ENCODE measurements around the gene EMP1. TPM values are rescaled to one million over a fixed set of nuclear protein-coding genes. Genes with fewer than 3 reads are reported as not detected.

Gene EMP1
- total RNA-seq, 4 donors from 2014 or later, result 231 to 489 (median 258) TPM

DNA sequence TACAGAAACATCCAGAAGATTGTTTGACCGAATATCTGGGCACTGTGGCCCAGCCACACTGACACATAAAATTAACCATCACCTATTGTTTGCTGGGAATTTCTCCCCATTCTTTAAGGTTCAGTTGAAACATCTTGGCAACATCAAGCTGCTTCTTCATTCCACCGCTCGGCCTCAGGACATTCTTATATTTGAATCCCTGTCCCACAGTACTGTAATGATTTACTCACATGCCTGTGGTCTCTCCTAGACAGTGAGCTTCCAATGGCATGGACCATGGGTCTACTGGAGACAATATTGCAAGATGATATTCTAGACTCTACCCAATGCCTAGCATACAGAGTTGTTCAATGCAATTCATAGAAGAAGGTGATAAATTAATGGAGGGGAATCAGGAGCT lies 56.1 kb downstream of the EMP1 start:
- DNase-seq (ENCODE audit: low spot score in 2 of 2), result no peak
- Histone ChIP-seq H3K4me3 (no peak overlapping the region), H3K36me3 (no peaks in the 10 kb centered on the region), H3K27ac (no peak overlapping the region), H3K4me1 (peaks cover 0 to 13% (median 2%) of the 10 kb centered on the region in 4 donors), H3K27me3 (no peaks in the 10 kb centered on the region), H3K9me3 (no peaks in the 10 kb centered on the region)
- TF ChIP-seq EP300 (IDR thresholded peaks at IDR 0.05) (no peak), POLR2A (IDR thresholded peaks at IDR 0.05) (no peak)
- TF ChIP-seq, protein P1, sequence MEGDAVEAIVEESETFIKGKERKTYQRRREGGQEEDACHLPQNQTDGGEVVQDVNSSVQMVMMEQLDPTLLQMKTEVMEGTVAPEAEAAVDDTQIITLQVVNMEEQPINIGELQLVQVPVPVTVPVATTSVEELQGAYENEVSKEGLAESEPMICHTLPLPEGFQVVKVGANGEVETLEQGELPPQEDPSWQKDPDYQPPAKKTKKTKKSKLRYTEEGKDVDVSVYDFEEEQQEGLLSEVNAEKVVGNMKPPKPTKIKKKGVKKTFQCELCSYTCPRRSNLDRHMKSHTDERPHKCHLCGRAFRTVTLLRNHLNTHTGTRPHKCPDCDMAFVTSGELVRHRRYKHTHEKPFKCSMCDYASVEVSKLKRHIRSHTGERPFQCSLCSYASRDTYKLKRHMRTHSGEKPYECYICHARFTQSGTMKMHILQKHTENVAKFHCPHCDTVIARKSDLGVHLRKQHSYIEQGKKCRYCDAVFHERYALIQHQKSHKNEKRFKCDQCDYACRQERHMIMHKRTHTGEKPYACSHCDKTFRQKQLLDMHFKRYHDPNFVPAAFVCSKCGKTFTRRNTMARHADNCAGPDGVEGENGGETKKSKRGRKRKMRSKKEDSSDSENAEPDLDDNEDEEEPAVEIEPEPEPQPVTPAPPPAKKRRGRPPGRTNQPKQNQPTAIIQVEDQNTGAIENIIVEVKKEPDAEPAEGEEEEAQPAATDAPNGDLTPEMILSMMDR (IDR thresholded peaks at IDR 0.05), result no peak
- 90 to 92% methylated on average over 3 of the region's 3 CpGs for WGBS, 2 donors

DNA sequence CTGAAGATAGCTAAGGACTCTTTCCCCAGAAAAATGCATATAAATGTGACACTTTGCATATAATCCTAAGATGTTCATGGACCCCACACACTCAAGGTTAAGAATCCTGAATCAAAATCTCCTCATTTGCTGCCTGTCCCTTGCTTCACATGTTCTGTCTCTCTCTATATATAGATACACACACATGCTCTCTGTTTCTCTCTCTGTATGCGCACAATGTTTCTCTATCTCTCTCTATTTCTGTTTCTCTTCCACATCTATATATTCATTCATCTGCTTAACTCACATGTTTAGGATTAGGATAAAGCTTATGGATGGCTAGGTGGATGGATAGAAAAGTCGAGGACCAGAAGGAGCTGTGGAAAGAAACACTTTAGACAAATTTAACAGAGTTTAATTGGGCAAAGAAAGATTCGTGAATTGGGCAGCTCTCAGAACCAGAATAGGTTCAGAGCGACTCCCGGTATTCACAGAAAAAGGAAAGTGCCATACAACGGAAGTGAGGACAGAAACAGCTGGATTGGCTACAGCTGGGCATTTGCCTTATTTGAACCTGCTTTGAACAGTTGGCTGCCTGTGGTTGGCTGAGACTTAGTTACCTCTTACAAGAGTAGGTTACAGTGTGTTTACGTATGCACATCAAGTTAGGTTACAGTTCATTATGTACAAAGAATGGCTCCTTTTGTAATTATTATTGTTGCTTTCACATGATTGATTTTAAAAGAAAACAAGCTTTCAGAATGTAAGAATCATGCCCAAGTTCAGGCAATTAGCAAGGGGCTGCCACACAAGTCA lies 57.6 kb downstream of the EMP1 start:
- DNase-seq (ENCODE audit: low spot score in 2 of 2), result no peak
- Histone ChIP-seq H3K27me3 (no peaks in the 10 kb centered on the region), H3K9me3 (no peaks in the 10 kb centered on the region), H3K36me3 (no peaks in the 10 kb centered on the region), H3K27ac (no peak overlapping the region), H3K4me1 (peaks cover 0 to 13% (median 2%) of the 10 kb centered on the region in 4 donors), H3K4me3 (no peak overlapping the region)
- WGBS, 2 donors, result 77 to 78% methylated on average over 7 of the region's 7 CpGs
- TF ChIP-seq, protein P1 (IDR thresholded peaks at IDR 0.05), result no peak
- no peak for TF ChIP-seq POLR2A (IDR thresholded peaks at IDR 0.05)
- TF ChIP-seq EP300 (IDR thresholded peaks at IDR 0.05), result no peak

DNA sequence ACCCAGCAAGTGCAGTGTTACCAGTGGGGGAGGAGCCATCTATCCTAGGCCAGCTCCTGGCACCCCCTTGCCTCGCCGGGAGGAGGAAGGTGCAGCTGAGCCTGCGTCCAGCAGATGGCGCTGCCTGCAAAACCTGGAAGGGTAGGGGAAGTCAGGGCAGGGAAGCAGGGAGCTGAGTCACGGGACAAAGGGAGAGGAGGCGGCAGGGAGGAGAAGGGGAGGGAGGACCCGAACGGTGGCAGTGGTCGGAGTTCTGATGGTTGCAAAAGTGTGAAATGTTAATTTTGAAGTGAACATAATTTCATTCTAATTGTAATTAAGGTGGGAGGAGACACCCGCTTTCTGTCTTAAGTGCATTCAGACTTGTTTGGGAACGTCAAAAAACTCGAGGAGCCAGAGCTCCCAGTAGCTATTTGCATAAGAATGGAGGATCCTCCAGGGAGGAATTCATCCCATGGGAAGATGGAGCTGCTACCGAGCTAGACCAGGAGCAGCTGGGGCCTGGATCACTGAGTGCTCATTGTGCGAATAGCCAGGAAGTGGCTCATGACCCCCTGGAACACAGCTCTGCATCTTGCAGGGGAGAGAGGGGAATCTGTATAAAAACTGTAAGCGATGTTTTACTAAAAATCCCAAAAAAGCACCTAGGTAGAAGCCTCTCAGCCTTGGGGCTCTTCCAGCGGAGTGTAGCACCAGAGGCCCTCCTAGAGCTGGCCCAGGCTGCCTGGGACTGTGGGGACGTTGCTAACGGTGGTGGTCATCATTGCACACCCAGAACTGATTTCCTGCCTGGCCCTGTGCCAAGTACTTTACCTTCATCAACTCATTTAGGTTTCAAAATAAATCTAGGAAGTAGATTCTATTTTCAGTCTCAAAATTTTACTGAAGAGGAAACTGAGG lies 59.5 kb downstream of the EMP1 start:
- H3K36me3 ChIP-seq, result no peaks in the 10 kb centered on the region
- H3K9me3 ChIP-seq, result no peaks in the 10 kb centered on the region
- no peak overlapping the region for H3K27ac ChIP-seq
- H3K27me3 ChIP-seq, result no peaks in the 10 kb centered on the region
- 17 to 20% methylated on average over 18 of the region's 18 CpGs for WGBS, 2 donors
- peaks cover 0 to 13% (median 2%) of the 10 kb centered on the region in 4 donors for H3K4me1 ChIP-seq
- H3K4me3 ChIP-seq, result peak overlapping the region; percentile 9 to 43 (median 18)
- DNase-seq (ENCODE audit: low spot score in 2 of 2), result peak; percentile 90 to 92
- TF ChIP-seq EP300 (IDR thresholded peaks at IDR 0.05), result peak; percentile 16 to 60
- TF ChIP-seq, protein P1 (IDR thresholded peaks at IDR 0.05), result peak; percentile 92 to 98 (median 95)
- TF ChIP-seq POLR2A (IDR thresholded peaks at IDR 0.05), result no peak

DNA sequence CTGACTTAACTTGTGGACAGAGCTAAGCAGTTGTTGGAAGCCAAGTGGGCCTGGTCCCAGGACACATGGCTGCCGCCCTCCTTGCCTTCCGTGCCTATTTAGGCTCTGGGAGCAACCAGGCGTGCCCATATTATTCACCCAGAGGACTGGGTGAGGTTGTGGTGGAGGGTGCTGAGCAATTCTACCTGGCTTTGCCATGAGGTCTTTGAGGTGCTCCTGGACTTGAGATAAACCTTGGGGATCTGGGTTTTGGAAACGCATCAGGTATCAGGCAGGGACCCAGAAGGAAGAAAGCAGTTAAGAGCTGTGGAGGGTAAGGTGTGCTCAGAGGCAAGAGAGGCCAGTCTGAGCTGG lies 60.1 kb downstream of the EMP1 start:
- no peaks in the 10 kb centered on the region for H3K9me3 ChIP-seq
- H3K36me3 ChIP-seq, result no peaks in the 10 kb centered on the region
- no peaks in the 10 kb centered on the region for H3K27me3 ChIP-seq
- TF ChIP-seq POLR2A (IDR thresholded peaks at IDR 0.05) (no peak), EP300 (IDR thresholded peaks at IDR 0.05) (no peak)
- TF ChIP-seq, protein P1 (IDR thresholded peaks at IDR 0.05), result no peak
- DNase-seq (ENCODE audit: low spot score in 2 of 2), result no peak
- no peak overlapping the region for H3K4me3 ChIP-seq
- 89 to 94% methylated on average over 4 of the region's 4 CpGs for WGBS, 2 donors
- peaks cover 0 to 13% (median 2%) of the 10 kb centered on the region in 4 donors for H3K4me1 ChIP-seq
- no peak overlapping the region for H3K27ac ChIP-seq

All from tibial nerve (tissue), 4 donors.